Activated CD4-positive, alpha-beta T cell treated with anti-CD3 and anti-CD28 coated beads, Interleukin-2, amount 50 U/mL, for 16 hours (primary cell): ENCODE data around the gene GTF3C1.

Experiments
- DNase-seq: peaks from one replicate; pipeline ENCODE4 v3.0.0-alpha.2; 2020

GTF3C1 gene

DNA sequence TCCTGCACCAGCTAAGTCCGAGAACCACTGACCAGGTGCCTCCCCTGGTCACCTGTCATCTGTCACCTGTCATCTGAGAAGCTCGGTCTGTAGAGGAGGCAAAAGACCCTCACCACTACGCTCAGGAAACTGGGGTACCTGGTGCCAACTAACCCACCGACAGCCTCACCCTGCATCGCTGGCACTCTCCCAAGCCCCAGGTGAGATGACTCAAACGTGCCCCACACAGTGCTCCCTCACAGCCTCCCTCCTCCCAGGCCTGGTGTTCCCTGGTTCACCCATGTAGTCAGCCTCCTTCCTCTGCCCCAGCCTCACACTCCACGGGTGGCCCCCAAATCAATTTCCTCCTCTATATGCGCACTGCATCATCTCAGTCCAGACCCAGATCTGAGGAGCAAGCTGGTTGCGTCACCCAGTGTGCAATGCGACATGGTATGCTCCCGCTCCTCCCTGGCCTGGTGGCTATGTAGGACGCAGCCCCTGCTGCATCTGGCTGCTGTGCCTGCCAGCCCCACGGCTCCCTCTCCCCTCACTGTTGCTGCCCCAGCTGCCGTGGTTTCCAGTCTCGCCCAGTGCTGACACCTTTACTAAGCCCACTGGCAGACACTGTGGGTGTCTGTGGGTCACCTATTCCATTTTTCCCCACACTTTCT lies 68.3 kb downstream of the GTF3C1 start:
- no peak for DNase-seq

- DNase-seq, result no peak
These were observed 69.0 kb downstream of the GTF3C1 start for GRCh38 chr16:27480761-27481160.

DNA sequence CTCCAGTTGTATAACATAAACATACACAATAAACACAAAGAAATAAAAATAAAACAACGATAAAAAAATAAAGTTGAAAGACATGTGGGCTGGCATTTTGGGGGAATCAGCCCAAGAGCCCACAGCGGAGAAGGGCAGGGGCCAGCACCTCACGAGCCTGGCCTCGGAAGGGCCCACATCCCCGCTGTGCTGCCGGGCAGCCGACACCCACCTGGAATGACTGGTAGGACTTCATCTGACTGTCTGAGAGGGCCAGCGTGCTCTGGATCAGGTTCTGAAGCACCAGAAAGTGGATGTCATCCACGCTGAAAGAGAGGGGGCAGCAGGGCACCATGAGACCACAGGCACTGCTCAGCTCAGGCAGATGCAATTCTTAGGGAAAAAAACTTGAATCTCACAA lies 73.5 kb downstream of the GTF3C1 start:
- DNase-seq, result no peak

DNA sequence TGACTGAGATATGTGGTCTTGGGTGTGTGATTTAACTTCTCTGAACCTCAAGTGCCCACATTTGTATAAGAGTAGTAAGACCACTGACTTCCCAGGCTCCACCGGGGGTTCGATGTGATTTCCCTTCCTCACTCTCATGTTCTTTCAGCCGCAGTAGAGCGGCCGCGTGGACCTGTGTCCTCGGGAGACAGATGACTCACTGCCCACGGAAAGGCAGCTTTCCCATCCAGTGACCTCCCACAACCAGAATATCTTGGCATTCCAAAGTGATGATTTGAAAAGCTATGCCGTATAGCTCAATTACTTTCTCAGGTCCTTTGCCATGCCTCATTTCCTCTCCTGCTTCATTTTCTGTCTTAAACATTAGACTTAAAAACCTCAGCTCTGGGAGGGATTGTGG lies 74.2 kb downstream of the GTF3C1 start:
- DNase-seq, result no peak

DNA sequence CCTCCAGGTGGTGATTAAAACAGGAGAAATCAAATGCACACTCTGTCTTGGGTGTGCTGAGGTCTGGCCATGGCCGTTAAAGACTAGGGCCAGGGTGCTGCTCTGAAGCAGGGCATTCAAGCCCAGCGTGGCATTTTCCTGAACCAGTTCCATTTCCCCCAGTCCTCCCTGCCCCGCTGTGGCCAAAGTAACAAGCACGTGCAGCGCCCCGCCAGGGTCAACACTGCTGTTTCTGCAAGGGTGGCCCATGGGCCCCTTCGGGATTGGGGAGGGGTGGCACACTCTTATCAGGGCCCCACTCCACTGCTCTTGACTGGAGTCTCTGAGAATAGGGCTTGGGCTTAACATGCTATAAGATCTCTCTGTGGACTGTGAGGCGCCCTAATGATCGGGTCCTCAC lies 74.8 kb downstream of the GTF3C1 start:
- DNase-seq, result no peak

GRCh38 chr16:27474041-27474440 lies 75.7 kb downstream of the GTF3C1 start:
- no peak for DNase-seq

GRCh38 chr16:27473101-27473900 lies 76.4 kb downstream of the GTF3C1 start:
- no peak for DNase-seq

GRCh38 chr16:27472091-27473020 lies 77.4 kb downstream of the GTF3C1 start:
- no peak for DNase-seq

DNA sequence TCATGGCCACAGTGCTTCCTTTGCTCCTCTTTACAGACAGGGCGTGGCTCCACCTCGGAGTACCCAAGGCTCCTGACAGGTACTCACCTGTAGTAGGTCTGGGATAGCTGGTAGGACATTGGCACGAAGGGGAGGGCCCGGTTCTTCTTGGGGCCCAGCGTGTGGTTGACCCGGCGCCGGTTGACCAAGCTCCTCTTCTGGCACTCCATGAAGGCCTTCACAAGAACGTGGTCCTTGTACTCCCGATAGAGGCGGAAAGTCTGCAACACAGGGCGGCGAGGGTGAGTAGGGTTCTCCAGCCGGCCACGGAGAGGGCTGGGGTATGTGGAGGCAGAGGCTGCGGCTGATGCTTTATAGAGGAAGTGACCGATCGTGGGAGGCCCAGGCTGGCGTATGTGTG lies 78.1 kb downstream of the GTF3C1 start:
- DNase-seq, result no peak

GRCh38 chr16:27470567-27471431 lies 78.9 kb downstream of the GTF3C1 start:
- DNase-seq, result no peak

GRCh38 chr16:27468941-27469531 lies 80.7 kb downstream of the GTF3C1 start:
- no peak for DNase-seq

- no peak for DNase-seq
These were observed 84.2 kb downstream of the GTF3C1 start for GRCh38 chr16:27465483-27465879.

GRCh38 chr16:27464626-27465482 lies 84.9 kb downstream of the GTF3C1 start:
- DNase-seq, result no peak

- peak; percentile 22 for DNase-seq
These were observed 85.7 kb downstream of the GTF3C1 start for GRCh38 chr16:27463741-27464591.

GRCh38 chr16:27462846-27463682 lies 86.6 kb downstream of the GTF3C1 start:
- no peak for DNase-seq

DNA sequence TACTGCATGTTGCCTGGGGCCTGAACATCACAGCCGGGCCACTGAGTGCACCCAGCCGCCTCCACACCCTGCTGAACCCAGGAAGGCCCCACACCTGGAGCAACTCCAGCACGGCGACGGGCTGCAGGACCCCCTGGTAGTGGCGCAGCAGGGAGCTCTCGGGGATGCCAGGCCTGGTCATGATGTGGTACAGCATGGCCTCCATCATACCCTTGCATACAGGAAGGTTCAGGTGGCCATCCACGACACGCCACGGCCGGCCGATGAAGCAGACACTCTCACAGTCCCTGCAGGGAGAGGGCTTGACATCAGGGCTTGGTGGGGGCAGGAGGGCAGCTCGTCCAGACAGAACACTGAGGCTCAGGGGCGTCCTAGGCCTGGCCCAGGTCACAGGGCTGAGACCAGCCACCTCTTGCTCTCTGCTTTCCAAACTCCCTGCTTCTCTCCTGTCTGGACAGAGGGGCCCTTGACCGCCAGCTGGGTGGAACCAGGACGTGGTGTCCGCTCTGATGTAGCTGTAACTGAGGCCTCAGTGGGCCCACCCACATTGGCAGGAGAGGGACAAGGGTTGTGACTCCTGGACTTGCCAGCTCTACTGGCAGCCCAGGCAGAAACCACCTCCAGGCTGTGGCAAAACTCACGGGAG lies 87.4 kb downstream of the GTF3C1 start:
- no peak for DNase-seq

DNA sequence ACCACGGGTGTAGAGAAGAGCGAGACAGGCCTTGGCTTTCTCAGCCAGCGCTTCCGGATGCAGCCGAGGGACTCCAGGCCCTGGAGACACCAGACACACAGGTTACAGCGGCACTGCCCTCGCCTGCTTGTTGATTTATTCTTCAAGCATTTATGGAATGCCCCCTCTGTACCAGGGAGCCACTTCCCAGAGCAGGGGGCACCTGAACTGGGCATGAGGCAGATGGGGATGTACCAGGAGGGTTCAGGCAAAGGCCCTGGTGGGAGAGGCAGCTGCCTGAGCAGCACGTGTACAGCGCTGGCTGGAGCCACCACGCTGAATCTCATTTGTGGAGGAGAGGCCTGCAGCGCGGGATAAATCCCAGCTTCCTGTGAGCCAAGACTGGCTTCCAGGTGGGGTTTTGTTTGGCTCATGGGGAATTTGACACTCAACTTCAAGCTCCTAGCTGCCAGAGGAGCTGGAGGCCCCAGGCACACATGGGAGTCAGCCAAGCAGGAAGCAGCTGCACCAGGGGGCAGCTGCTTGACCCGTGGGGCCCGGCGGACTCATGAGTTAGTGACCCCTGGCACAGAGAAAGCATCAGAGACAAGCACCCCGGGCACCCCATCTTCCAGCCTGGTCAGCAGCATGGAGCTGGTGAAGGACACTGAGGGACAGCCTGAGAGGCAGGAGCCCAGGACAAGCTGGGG lies 88.1 kb downstream of the GTF3C1 start:
- no peak for DNase-seq
